ENCODE results near the gene MB21D2.
"Not testable (repeated sequence)": the region's sequence is repeated elsewhere in the genome, so short reads cannot be mapped to it uniquely, and the experiment has no call there.

The MB21D2 gene

DNA sequence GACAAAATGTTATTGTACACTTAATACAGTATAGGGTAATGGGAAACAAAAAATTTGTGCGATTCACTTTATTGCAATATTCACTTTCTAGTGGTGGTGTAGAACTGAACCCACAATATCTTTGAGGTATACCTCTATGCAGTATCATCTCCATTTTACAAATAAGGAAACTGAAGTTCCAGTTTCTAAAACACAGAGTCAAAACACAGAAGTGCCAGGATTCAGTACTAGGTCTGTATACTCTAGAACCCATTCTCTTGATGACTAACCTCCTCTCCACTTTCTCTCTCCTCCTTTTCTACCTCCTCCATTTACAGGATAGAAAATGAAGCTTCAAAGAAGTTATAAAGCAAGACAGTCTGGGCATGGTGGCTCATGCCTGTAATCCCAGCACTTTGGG is 62.2 kb downstream of the MB21D2 start:
- DNase-seq, result no peak

DNA sequence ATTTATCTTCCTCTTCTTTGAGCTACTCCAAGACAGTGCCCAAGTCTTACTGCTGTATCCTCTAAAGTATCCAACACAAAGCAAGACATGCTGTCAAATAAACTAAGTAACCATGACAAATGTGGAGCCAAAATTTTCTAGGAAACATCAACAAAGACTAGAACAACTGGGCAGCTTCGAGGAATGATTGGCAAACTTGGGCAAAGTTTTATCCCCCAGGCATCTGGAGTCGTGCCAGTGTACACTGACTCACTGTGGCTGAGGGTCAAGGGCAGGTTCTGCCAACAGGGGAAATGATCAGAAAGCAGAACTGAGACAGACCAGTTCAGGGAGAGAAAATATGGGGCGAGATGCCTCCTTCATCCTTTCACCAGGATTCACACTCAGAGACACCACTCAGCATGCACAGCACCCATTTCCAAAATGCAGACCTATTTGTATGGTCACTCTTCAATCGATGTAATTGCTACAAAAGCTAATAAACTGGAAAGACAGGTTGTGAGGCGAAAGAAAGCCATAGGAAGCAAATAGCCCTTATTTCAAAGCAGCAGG is 65.8 kb downstream of the MB21D2 start:
- DNase-seq, result no peak

DNA sequence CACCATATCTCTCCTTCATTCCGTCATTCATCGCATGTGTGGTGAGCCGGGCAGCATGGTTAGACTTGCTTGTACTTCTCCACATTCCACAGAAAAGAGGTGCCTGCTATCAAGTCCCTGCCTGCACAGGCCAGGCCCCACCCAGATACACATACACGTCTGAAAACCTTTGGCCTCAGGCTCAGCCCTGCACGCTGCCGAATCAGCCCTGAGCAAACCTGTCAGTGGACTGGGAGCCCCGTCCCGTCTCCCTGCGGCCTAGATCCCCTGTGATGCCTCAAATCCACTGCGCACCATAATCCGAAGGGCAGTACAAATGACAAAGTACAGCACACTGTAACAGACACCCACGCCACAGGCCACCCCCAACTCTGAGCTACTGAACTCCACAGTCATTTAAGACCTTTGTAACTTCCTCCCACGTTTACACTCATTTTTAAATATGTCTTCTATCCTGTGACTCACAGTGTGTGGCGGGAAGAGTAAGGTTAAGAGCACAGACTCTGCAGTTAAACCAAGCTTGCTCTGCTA is 67.1 kb downstream of the MB21D2 start:
- no peak for DNase-seq

DNA sequence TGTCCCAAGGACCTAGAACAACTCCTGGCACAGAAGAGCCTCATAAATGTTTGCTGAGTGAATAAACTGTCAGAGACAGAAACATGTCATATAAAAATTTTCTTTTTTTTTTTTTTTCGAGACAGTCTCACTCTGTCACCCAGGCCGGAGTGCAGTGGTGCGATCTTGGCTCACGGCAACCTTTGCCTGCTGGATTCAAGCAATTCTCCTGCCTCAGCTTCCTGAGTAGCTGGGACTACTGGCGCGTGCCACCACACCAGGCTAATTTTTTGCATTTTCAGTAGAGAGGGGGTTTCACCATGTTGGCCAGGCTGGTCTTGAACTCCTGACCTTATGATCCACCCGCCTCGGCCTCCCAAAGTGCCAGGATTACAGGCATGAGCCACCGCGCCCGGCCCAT is 67.8 kb downstream of the MB21D2 start:
- not testable (repeated sequence) for DNase-seq

DNA sequence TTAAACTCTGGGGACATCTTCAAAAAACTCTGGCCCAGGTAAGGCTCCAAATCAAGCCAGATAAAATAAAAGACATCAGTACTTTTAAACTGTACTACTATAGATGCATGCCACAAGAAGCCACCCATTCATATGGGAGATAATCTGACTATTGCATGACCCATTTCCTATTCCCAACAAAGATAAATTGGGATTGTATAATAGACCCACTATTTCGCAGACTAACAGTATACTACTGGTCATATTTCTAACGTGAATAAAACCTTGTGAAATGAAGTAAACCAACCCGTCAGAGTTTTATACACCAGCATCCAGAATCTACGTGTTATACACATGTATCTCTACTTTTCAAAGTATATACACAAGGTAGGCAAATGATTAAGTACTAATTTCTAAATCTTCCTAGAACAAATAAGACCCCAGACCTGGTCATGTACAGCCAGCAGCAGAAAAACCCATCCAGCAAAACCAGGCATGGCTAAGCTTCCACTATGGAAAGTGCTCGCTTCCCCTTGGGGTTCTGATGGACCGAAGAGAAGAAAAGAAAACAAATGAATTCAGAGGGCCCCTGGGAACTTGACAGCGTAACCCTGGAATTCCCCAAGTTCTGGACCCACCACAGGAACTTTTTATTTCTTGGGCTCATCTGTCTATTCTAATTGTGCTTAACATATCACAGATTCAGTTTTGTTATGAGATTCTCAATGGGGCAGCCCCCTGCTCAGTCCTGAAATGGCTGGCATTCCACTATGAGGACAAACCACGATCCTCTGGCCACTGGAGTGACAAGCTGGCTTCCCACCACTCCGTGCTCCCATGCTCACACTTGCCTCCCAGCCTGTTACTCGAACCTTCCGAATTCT is 69.1 kb downstream of the MB21D2 start:
- no peak for DNase-seq

DNA sequence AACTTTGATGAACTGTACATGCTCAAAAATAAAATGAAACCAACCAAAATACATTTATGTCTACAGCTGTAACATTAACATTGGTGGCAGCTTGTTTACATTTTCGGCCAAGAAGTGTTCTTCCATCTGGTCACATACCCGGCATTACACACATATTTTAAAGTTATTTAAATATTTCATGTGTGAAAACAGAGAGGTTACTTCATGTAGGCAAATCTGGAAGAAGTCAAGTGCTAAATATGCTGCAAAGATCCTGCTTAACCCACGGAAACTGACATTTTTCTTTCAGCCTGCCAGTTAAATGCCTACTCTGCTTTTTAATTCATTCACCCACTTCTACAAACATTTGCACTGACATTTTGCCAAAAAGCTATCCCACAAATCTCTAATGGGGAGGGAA is 69.7 kb downstream of the MB21D2 start:
- DNase-seq, result no peak

DNA sequence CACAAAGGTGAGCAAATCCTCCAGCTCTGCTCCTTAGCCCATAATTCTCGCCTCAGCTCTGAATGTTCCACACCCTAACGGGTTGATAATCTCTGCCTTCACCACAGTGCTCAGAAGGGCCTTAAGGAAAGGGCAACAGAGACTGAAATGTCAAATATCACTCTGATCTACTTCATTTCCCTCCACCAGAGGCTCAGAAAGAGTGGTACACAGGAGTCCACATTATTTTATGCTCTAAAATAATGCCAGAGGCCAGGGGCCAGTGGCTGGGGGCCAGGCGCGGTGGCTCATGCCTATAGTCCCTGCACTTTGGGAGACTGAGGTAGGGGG is 72.2 kb downstream of the MB21D2 start:
- no peak for DNase-seq

DNA sequence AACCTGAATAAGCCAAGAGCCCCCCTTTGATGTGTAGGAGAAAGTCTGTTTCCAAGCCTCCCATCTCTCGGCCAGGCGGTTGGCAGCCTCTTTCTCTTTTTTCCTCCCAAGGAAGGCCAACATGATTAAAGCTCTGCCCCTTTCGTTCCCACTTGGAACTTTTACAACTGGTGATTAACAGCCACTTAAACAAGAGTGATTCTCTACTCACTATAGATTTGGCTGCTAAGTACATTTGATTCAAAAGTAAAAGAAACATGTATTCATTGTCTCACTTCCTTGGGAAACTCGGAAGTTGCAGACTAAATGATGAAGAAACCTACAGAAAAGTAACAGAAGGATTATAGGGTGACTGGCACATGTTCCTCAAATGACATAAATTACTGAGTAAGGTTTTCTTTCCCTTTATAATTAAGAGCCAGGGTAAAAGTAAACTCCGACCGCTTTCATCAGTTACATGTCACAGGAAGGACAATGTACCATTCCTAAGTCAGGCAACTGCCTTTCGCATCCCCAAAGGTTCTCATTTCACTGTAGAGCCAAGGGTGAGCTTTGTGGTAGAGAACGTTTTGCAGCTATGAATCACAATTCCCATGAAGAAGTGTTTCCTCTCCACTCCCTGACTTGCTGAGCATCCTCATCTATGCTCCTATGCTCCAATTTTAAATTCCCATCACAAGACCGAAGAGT is 72.7 kb downstream of the MB21D2 start:
- no peak for DNase-seq

DNA sequence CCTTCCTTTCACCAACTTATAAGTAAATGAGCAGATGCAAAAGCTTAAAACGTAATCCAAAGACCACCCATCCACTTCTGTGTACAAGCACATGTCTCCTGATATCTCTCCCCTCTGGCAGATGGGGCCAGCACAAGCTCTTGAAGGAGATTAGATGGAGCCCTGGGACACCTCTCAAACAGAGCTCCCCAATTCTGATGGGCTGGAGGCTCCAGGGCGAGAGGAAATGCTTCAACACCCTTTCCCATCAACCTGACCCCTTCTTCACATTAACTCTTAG is 73.2 kb downstream of the MB21D2 start:
- DNase-seq, result no peak

DNA sequence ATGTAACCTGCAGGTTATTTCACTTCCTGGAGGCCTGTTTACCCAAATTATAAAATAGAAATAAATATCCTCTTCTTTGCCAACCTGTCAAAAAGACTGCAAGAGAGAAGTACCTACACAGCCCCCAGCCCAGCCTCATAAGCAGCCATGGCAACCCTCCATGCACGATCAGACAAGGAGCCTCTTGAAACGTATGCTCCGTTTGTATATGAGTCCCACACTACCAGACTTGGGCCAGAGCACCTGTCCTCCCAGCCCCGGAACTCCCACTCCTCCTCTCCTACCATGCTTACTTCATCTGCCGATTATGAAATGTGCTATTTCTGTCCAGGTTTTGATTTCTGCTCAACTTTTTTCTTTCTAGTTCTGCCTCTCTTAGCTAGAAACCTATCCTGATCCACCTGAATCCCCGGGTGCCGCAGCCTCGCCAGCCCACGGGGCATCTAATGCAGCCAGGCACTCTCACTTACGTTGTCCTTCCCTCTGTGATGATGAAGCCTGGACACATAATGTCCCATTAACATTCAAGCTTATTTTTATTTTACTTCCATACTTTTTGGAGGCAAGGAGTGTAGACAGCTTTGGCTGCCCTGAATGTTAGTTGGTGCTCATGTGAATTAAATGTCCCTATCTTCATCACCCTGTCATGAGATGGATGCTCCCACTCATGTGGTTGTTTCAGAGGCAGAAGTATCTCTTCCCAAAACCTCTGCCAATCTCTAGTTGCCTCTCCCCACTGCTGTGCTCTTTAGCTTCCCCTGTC is 73.8 kb downstream of the MB21D2 start:
- no peak for DNase-seq

DNA sequence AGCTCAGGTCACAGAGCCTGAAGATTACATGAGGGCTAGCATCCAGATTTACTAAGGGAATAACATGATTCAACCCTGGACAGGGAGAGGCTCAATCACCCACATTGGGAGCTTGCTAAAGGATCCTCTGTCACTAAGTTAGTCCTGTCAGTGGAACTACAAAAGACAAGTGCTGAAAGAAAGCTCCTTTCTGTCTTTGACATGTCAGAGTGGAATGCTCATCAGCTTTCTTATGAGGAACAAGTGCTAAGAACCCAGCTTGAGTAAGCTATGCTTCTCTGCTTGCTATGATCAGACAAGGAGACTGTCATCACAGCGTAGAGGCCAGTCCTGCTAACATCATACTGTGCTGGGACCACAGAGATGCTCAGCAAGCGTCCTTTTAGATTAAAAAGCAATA is 74.5 kb downstream of the MB21D2 start:
- no peak for DNase-seq

DNA sequence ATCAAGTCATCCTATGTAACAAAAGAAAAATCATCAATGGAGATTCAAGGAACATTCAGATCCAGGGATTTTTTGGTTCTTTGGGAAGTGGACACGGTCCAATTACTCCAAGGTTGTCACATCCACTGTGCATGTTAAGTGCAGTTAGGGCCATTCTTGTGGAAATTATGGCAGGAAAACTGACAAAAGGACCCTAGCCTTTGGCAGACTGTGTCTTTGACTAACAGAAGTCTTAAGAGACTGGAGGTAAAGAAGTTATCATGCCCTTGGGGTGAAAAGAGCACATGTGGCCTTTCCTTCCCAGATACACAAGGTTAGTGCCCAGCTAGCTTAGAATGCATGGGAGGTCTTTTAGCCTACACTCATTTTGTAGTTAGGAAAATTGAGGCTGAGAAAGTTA is 74.9 kb downstream of the MB21D2 start:
- DNase-seq, result no peak

DNA sequence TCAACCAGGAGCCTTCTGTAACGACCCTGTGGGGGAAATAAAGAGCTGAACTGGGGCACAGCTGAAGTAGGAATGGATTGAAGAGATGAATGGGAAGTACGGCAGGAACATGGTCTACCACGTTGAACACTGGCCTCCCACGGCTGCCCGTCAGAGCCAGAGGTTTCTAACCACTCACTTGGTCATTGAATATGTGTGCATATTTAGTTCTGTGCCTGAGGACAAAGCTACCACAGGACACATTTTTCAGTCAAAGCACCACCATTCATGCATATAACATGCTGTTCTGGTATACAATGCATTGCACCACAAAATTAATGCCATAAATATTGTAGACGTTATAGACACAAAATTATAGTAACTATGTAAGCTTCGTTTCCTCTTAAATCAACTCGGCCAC is 75.5 kb downstream of the MB21D2 start:
- no peak for DNase-seq

DNA sequence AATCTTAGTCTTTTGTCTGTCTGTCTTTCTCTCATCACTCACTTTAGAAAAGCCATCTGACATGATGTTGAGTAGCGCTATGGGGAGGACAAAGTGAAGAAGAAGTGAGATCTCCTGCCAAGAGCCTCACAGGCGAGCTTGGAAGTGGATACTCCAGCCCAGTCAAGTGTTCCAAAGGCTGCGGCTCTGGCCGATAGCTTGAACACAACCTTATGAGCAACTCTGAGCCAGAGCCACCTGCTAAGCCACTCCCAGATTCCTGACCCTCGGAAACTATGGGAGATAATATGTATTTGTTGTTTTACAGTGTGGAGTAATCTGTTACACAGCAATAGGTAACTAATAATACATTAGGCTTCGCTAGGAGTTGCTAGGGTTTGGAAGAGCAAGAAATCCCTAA is 76.2 kb downstream of the MB21D2 start:
- DNase-seq, result no peak

DNA sequence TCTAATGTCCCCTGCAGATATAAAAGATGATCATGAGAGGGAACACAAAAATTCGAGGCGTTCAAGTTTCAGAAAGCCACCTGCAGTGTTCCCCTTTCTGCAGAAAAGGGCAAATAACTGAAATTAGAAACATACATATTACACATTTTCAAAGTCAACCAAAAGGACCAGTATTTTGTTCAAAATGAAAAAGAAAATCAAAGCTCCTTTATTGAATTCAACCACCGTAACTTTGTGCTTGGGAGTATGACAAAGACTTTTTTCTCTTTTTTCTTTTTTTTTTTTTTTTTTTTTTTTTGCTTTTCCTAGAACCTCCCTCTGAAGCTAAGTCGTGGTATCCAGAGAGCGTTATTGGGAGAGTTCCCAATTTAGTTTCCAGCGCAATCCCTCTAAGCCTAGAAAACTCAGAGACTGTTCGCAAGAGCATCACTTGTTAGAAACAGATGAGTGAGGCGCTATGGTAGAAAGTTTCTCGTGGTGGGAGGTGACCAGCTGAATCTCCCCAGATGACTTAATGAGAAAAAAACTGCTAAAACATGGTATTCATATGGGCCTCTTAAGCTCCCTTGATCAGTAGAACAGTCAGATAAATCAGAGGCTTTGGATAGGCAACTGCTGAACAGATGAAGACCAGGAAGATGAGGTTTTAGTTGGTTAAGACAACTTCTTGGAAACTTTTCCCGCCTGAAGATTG is 77.4 kb downstream of the MB21D2 start:
- DNase-seq, result no peak

DNA sequence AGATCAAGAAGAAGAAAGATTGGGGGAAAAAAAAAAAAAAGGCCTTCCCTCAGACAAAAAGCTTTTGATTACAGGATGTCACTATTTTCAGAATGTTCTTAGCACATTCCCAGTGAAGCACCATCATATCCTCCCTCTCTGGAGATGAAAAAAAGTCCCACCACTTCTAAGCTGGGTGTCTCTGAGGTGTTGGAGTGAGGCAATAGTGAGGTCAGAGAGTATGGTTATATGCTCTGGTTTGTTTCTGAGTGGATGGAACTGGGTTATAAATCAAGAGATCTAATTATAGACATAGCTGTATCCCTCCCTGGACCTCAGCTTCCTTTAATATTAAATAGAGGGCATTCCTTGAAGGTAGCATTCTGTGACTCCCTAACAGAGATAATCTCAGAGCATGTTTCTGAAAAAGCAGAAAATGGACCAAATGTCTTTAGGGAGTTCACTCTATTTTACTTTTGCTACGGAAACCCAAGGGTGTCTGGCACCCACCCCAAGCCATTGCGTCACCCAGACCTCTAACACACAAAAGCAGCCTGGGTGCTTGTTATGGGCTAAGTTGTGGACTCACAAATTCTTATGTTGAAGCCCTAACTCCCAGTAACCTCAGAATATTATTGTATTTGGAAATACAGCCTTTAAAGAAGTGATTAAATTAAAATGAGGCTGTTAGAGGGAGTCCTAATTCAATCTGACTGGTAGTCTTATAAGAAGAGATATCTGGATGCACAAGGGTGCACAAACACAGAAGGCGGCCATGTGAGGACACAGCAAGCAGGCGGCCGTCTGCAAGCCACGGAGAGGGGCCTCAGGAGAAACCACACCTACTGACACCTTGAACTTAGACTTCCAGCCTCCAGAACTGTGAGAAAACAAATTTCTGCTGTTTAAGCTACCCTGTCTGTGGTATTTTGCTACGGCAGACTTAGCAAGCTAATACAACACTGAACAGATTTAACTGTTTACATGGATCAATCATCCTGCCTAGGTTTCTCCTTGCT is 81.5 kb downstream of the MB21D2 start:
- DNase-seq, result no peak

DNA sequence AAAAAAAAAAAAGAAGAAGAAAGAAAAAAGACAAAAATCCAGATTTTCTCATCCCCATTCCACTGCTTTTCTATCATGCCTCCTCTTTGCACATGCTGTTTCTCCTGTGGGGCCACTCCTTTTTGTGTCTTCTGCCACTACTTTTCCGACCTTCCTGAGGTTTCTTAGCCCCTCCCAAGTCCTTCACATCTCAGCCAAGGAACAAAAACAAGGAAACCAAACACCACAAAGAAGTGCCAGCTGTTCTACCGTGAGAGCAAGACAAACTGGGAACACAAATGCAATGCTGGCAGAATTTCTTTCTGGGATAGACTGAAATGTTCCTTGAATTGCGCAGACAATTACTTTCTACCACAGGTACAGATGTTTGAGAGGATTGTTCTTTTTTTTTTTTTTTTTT is 83.2 kb downstream of the MB21D2 start:
- DNase-seq, result no peak

DNA sequence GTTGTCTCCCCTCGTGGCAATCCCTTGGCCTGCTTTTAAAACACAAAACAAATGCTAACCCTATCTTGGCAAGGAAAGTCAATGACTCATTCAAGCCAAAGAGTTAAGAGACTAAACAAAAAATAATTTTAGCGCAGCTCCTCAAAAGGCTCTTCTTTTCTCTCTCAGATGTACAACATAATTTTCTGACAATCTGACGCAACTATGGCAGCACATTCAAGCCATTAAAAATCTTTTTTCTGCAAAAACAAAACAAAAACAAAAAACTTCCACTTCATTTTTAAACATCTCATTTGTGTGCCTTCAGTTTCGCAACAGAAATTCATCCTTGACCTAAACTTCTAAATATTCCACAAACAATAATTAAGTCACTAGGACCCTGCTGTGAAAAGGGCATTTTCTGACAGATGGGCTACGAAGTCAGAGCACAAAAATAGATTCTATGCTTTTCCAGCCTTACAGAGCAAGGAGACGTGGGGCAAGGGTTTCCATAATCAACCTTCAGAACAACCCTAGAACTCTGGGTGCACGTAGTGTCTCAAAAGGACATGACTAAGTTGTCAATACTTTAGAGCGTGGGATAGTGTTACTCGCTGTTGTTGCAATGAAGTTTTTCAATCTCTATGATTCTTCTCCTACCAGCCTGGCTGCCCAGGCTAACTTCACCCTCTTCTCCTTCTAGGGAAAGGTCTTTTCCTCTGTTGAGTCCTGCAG is 84.3 kb downstream of the MB21D2 start:
- no peak for DNase-seq

DNA sequence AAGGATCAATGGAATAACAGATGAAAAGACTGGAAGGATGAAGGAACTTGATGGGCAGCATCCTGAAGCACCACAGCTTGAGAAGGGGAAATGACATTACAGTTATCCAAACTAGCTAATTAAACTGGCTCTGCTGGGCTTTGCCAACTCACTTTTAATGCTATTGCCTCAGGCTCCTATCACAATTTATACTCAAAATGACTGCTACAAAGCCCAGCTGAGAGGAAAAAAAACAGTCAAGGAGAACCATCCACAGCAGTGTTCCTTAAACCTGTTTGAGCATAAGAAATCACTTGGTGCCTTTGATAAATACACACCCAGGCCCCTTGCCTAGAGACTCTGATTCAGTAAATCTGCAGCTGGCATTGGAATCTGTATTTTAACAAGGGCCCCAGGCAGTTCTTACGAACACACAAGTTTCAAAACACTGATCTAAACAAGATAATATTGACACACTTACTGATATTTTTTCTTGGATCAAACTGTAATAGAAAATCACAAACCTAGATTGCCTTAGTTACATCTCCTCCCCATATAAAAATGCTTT is 85.8 kb downstream of the MB21D2 start:
- no peak for DNase-seq

DNA sequence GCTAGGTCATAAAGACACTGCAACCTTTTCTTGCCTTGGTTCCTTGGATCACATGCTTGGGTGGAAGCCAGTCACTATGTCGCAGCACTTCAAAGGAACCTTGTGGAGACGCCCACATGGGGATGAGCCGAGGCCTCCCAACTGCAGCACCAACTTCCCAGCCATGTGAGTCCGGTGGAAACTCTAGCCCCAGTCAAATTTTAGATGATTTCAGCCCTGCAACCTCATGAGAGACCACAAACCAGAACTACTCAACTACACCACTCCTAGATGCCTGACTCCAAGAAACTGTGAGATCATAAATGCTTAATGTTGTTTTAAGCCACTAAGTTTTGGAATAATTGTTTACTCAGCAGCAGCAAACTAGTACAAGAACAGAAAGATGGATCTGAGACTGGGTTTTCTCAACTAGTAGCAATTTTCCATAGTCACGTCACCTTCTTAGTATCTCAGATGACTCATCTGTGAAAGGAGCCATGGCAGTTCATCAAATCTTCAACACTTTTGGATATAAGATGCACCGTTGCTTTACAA is 86.5 kb downstream of the MB21D2 start:
- DNase-seq, result no peak

Measured in CD4-positive, alpha-beta T cell treated with Interleukin-17A for 4 hours (primary cell).